Ovary (tissue), 3 donors: ENCODE results near the gene CBX2.

ENCODE experiments used
- EP300 ChIP-seq: sonication (generic); formaldehyde crosslinking; IDR thresholded peaks from one replicate; pipeline ENCODE4 v1.6.1; 2017; ENCODE audit warnings: antibody characterized with exemption
- POLR2A ChIP-seq: fragments of 450-650 bp; IDR thresholded peaks from one replicate; pipeline ENCODE4 v1.6.1; 2017; ENCODE audit warnings: antibody characterized with exemption, mild to moderate bottlenecking, moderate library complexity
- TF ChIP-seq, protein P1 (sequence below), 3 donors: fragments of 450-650 bp in 2 of 3; fragments of 200-600 bp in 1 of 3; IDR thresholded peaks; one replicate each; pipeline versions ENCODE4 v1.5.1 to v1.8.0; 2016 to 2022; ENCODE audit warnings: antibody characterized with exemption in 3 of 3, mild to moderate bottlenecking in 1 of 3
- donor health status: DM: no; HTN: no; CAD: no.

DNA sequence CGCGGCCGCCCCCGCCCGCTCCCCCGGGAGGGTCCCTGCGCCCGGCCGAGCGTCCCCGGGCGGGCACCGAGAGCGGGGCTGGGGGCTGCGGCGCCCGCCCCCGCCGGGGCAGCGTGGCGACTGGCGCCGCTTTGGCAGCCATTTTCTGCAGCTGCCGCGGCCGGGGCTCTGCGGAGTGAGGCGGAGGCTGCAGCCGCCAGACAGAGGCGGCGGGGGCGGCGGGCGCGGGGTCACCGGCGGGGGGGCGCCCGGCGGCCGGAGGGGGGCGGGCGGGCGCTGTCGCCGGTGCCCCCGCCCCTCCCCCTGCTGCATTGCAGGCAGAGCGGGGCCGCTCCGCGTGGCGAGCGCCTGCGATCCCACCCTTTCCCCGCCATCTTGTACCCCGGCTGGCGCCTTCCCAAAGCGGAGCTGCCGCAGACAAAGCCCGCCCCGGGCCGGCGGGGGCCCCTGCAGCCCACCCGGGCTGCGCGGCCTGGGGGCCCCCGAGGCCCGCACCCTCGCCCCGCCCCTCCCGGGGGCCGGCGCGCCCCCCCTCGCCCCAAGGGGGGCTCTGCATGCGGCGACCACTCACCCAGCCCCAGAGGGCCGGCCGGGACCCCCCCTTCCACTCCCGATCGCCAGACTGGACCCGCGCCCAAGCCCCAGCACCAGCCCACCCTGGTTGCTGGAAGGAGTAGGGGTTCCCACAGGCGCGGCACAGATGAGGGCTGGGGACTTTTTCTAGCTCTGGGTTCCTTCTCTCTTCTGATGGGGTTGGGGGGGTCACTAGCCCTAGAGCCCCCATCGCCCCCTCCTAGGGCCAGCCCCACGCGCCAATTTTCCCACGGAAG, 35.6 kb downstream of the CBX2 start:
- TF ChIP-seq, protein P1, sequence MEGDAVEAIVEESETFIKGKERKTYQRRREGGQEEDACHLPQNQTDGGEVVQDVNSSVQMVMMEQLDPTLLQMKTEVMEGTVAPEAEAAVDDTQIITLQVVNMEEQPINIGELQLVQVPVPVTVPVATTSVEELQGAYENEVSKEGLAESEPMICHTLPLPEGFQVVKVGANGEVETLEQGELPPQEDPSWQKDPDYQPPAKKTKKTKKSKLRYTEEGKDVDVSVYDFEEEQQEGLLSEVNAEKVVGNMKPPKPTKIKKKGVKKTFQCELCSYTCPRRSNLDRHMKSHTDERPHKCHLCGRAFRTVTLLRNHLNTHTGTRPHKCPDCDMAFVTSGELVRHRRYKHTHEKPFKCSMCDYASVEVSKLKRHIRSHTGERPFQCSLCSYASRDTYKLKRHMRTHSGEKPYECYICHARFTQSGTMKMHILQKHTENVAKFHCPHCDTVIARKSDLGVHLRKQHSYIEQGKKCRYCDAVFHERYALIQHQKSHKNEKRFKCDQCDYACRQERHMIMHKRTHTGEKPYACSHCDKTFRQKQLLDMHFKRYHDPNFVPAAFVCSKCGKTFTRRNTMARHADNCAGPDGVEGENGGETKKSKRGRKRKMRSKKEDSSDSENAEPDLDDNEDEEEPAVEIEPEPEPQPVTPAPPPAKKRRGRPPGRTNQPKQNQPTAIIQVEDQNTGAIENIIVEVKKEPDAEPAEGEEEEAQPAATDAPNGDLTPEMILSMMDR (IDR thresholded peaks at IDR 0.05), result no peak
- no peak for TF ChIP-seq POLR2A
- no peak for TF ChIP-seq EP300
